WTC11 (cell line): Measurements from ENCODE around the gene KRTAP5-3. TPM values are rescaled to one million over a fixed set of nuclear protein-coding genes. Genes with fewer than 3 reads are reported as not detected.

Source experiments
- ATAC-seq: fragments of 200-7000 bp; cut with Tn5 transposase; 2 replicates; pipeline ENCODE4 v1.10.0; 2021; ENCODE audit warnings: mild to moderate bottlenecking, moderate library complexity
- Bru-seq: library from RNA; stranded (reverse); fragments of 400-500 nt; gene quantifications from one replicate; lab custom pipeline; 2021; lab: Mats Ljungman, UMichigan
- CTCF ChIA-PET: fragments of 300-600 bp; sonication (Branson Sonifier 250); formaldehyde crosslinking; loops from one replicate; lab custom pipeline; 2021; ENCODE audit warnings: antibody characterized with exemption; lab: Charles Lee
- POLR2A ChIA-PET: fragments of 350-600 bp; sonication (Branson Sonifier 250); formaldehyde crosslinking; loops from one replicate; lab custom pipeline; 2021; ENCODE audit warnings: antibody characterized with exemption; lab: Charles Lee
- DNase-seq: peaks from one replicate; pipeline ENCODE4 v3.0.0; 2021; ENCODE audit warnings: low spot score
- H3K27ac Mint-ChIP-seq: 2 replicates; pipeline ENCODE4 v1.8.0; 2021; ENCODE audit warnings: mixed read lengths
- H3K27me3 Mint-ChIP-seq: 2 replicates; pipeline ENCODE4 v1.8.0; 2021; ENCODE audit warnings: low read depth, mild to moderate bottlenecking, moderate library complexity, mixed read lengths
- H3K36me3 Mint-ChIP-seq: 2 replicates; pipeline ENCODE4 v1.8.0; 2021; ENCODE audit warnings: mixed read lengths
- H3K4me1 Mint-ChIP-seq: 2 replicates; pipeline ENCODE4 v1.8.0; 2022; ENCODE audit warnings: mixed read lengths
- H3K4me3 Mint-ChIP-seq: 2 replicates; pipeline ENCODE4 v1.8.0; 2021; ENCODE audit warnings: mild to moderate bottlenecking, moderate library complexity, mixed read lengths
- H3K9me3 Mint-ChIP-seq: 2 replicates; pipeline ENCODE4 v1.8.0; 2021; ENCODE audit warnings: mixed read lengths
- ATF3 ChIP-seq: sonication (generic); formaldehyde crosslinking; conservative IDR thresholded peaks from 2 replicates; pipeline ENCODE4 v1.8.1; 2022; ENCODE audit warnings: mild to moderate bottlenecking, missing genetic modification reagents
- CBFB ChIP-seq: sonication (generic); formaldehyde crosslinking; IDR thresholded peaks from 2 replicates; pipeline ENCODE4 v1.8.1; 2022; ENCODE audit warnings: mild to moderate bottlenecking, low read depth, missing genetic modification reagents
- CDX4 ChIP-seq: fragments of 250-450 bp; sonication (Bioruptor Pico); IDR thresholded peaks from 2 replicates; pipeline ENCODE4 v1.9.0; 2021; ENCODE audit warnings: moderate library complexity, mild to moderate bottlenecking, inconsistent platforms, borderline replicate concordance
- ELF4 ChIP-seq: sonication (generic); formaldehyde crosslinking; IDR thresholded peaks from 2 replicates; pipeline ENCODE4 v1.8.1; 2022; ENCODE audit warnings: low read depth, mild to moderate bottlenecking, moderate library complexity, missing genetic modification reagents
- FOXP4 ChIP-seq: sonication (generic); formaldehyde crosslinking; IDR thresholded peaks from 2 replicates; pipeline ENCODE4 v1.8.0; 2022; ENCODE audit warnings: mild to moderate bottlenecking, missing genetic modification reagents
- GRHL2 ChIP-seq: fragments of 250-450 bp; sonication (Bioruptor Pico); IDR thresholded peaks from 2 replicates; pipeline ENCODE4 v1.8.0; 2022; ENCODE audit warnings: mild to moderate bottlenecking, moderate library complexity; ENCODE audit not compliant: insufficient replicate concordance, severe bottlenecking
- HMGA2 ChIP-seq: fragments of 250-450 bp; sonication (Bioruptor Pico); IDR thresholded peaks from 2 replicates; pipeline ENCODE4 v1.4.0; 2021; ENCODE audit warnings: mild to moderate bottlenecking, moderate library complexity
- IRF1 ChIP-seq: sonication (generic); formaldehyde crosslinking; IDR thresholded peaks from 2 replicates; pipeline ENCODE4 v1.8.0; 2023; ENCODE audit warnings: missing genetic modification reagents
- KAT7 ChIP-seq: sonication (generic); formaldehyde crosslinking; IDR thresholded peaks from 2 replicates; pipeline ENCODE4 v1.8.1; 2023; ENCODE audit warnings: missing genetic modification reagents, mild to moderate bottlenecking, borderline replicate concordance
- MYBL2 ChIP-seq: sonication (generic); formaldehyde crosslinking; IDR thresholded peaks from 2 replicates; pipeline ENCODE4 v1.8.1; 2023; ENCODE audit warnings: mild to moderate bottlenecking, moderate library complexity, missing genetic modification reagents
- NFYB ChIP-seq: sonication (generic); formaldehyde crosslinking; conservative IDR thresholded peaks from 2 replicates; pipeline ENCODE4 v1.8.0; 2022; ENCODE audit warnings: low read depth, missing genetic modification reagents
- SMAD3 ChIP-seq: sonication (generic); formaldehyde crosslinking; IDR thresholded peaks from 2 replicates; pipeline ENCODE4 v1.8.0; 2022; ENCODE audit warnings: missing genetic modification reagents, mild to moderate bottlenecking, borderline replicate concordance
- SOX15 ChIP-seq: fragments of 250-450 bp; sonication (Bioruptor Pico); IDR thresholded peaks from 2 replicates; pipeline ENCODE4 v1.9.0; 2021; ENCODE audit warnings: mild to moderate bottlenecking
- TEAD1 ChIP-seq: sonication (generic); formaldehyde crosslinking; IDR thresholded peaks from 2 replicates; pipeline ENCODE4 v1.8.0; 2022; ENCODE audit warnings: mild to moderate bottlenecking, missing genetic modification reagents
- TP53 ChIP-seq: sonication (generic); formaldehyde crosslinking; IDR thresholded peaks from 2 replicates; pipeline ENCODE4 v1.8.1; 2023; ENCODE audit warnings: mild to moderate bottlenecking, missing genetic modification reagents
- USF1 ChIP-seq: sonication (generic); formaldehyde crosslinking; IDR thresholded peaks from 2 replicates; pipeline ENCODE4 v1.8.0; 2022; ENCODE audit warnings: mild to moderate bottlenecking, missing genetic modification reagents
- ZBTB21 ChIP-seq: sonication (generic); formaldehyde crosslinking; IDR thresholded peaks from 2 replicates; pipeline ENCODE4 v1.8.1; 2023; ENCODE audit warnings: mild to moderate bottlenecking, missing genetic modification reagents, borderline replicate concordance
- ZBTB43 ChIP-seq: sonication (generic); formaldehyde crosslinking; IDR thresholded peaks from 2 replicates; pipeline ENCODE4 v1.8.1; 2023; ENCODE audit warnings: mild to moderate bottlenecking, missing genetic modification reagents
- ZNF138 ChIP-seq: sonication (generic); formaldehyde crosslinking; conservative IDR thresholded peaks from 2 replicates; pipeline ENCODE4 v1.8.1; 2022; ENCODE audit warnings: mild to moderate bottlenecking, moderate library complexity, missing genetic modification reagents
- ZNF263 ChIP-seq: sonication (generic); formaldehyde crosslinking; IDR thresholded peaks from 2 replicates; pipeline ENCODE4 v1.8.1; 2022; ENCODE audit warnings: low read depth, mild to moderate bottlenecking, moderate library complexity, missing genetic modification reagents
- ZNF317 ChIP-seq: sonication (generic); formaldehyde crosslinking; IDR thresholded peaks from 2 replicates; pipeline ENCODE4 v1.8.1; 2023; ENCODE audit warnings: low read depth, mild to moderate bottlenecking, moderate library complexity, missing genetic modification reagents, borderline replicate concordance
- ZNF416 ChIP-seq: fragments of 250-450 bp; sonication (Bioruptor Pico); IDR thresholded peaks from 2 replicates; pipeline ENCODE4 v1.9.0; 2021; ENCODE audit warnings: mild to moderate bottlenecking, inconsistent platforms
- ZNF425 ChIP-seq: fragments of 250-450 bp; sonication (Bioruptor Pico); conservative IDR thresholded peaks from 2 replicates; pipeline ENCODE4 v1.9.0; 2021; ENCODE audit warnings: mild to moderate bottlenecking
- long read RNA-seq, 3 experiments: library from RNA in 1 of 3; library from capped mRNA in 1 of 3; library from polyadenylated mRNA in 1 of 3; unstranded in 2 of 3; stranded (forward) in 1 of 3; transcript quantifications; one replicate each; pipeline ENCODE4 v2.0.0, GENCODE V29; 2021
- total RNA-seq: library from RNA; stranded (reverse); gene quantifications from 3 replicates; pipeline ENCODE4 v1.2.3, GENCODE V29; 2021

KRTAP5-3 gene
- not detected in 3 replicates for total RNA-seq
- not detected for Bru-seq, nascent RNA
- long read RNA-seq, experiment 1: 0 reads
- long read RNA-seq, experiment 2: 0 reads
- long read RNA-seq, experiment 3: 0 reads

- Mint-ChIP-seq H3K4me3 (no peak within 1 kb of the TSS), H3K27me3 (peaks cover 26% of the 10 kb centered on the region), H3K9me3 (peaks cover 14% of the 10 kb centered on the region), H3K27ac (no peak within 1 kb of the TSS), H3K36me3 (peaks cover 7% of the 10 kb centered on the region), H3K4me1 (peaks cover 12% of the 10 kb centered on the region)
- DNase-seq (no peak), ATAC-seq (no peak)
- POLR2A ChIA-PET: no interaction called here
- CTCF ChIA-PET: interaction anchor here (1.1 to 2.2 kb wide), 3 partner anchors 13 to 62 kb away, joined by 3 to 17 read pairs (median 14); partner anchors contain the start of gene KRTAP5-5
- no peak for TF ChIP-seq TEAD1 (CRISPR knock-in tag)
- no peak for TF ChIP-seq CDX4 (CRISPR knock-in tag)
- TF ChIP-seq MYBL2 (CRISPR knock-in tag): no peak
- TF ChIP-seq GRHL2 (CRISPR knock-in tag): no peak
- TF ChIP-seq ZNF263 (CRISPR knock-in tag): no peak
- TF ChIP-seq TP53 (CRISPR knock-in tag): no peak
- TF ChIP-seq ZBTB43: no peak
- no peak for TF ChIP-seq FOXP4
- TF ChIP-seq ZNF416: no peak
- no peak for TF ChIP-seq SOX15 (CRISPR knock-in tag)
Measured at GRCh38 chr11:1608363-1608762, at the start of gene KRTAP5-3. Gene KRTAP5-3, minus strand, starts transcription at chr11:1608463. Its CDS starts 78 bp downstream, at chr11:1608385.

GRCh38 chr11:1656670-1657069, 48.4 kb upstream of the KRTAP5-3 start:
- Mint-ChIP-seq H3K4me3 (no peak overlapping the region), H3K27ac (no peak overlapping the region), H3K4me1 (no peaks in the 10 kb centered on the region), H3K36me3 (no peaks in the 10 kb centered on the region), H3K9me3 (no peaks in the 10 kb centered on the region), H3K27me3 (peaks cover 19% of the 10 kb centered on the region)
- CTCF ChIA-PET: no interaction called here
- TF ChIP-seq ZNF317 (CRISPR knock-in tag): no peak
- TF ChIP-seq CBFB: no peak
- TF ChIP-seq HMGA2 (CRISPR knock-in tag): no peak
- no peak for TF ChIP-seq SMAD3 (CRISPR knock-in tag)
- TF ChIP-seq IRF1 (CRISPR knock-in tag): no peak
- TF ChIP-seq ELF4 (CRISPR knock-in tag): no peak
- no peak for TF ChIP-seq USF1 (CRISPR knock-in tag)
- no peak for TF ChIP-seq MYBL2 (CRISPR knock-in tag)
- no peak for TF ChIP-seq ZNF138 (CRISPR knock-in tag)
- no peak for TF ChIP-seq ATF3 (CRISPR knock-in tag)
- no peak for TF ChIP-seq ZBTB21 (CRISPR knock-in tag)
- TF ChIP-seq ZNF425 (CRISPR knock-in tag): no peak
- no peak for TF ChIP-seq KAT7 (CRISPR knock-in tag)
- TF ChIP-seq NFYB: no peak
- no peak for ATAC-seq
- DNase-seq: no peak
- POLR2A ChIA-PET: no interaction called here
